ENCODE results near the gene FAM161B. TPM values are rescaled to one million over a fixed set of nuclear protein-coding genes. Genes with fewer than 3 reads are reported as not detected.
"Not testable (repeated sequence)": the region's sequence is repeated elsewhere in the genome, so short reads cannot be mapped to it uniquely, and the experiment has no call there.

FAM161B gene
- total and polyA plus RNA-seq, 8 donors: 3.0 to 14.2 (median 13.2) TPM

DNA sequence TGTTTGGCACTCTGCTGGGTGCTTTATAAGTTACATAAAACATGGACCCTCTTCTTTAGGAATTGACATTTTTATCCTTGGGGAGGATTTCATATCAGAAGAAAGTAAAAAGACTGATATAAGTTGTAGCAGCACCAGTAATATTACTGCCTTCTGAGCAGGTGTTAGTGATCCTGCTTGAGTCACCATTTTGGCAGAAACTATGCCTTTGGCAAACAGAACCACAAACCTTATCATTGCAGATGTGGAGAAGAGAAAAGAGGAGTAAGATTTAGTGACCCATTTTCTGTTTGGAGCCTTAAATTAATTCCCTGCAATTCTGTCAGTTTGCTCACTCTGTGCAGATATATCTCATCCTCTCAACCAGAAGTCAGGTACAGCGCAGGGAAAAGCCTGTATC lies 40.2 kb downstream of the FAM161B start:
- Histone ChIP-seq H3K4me3 (no peak overlapping the region), H3K27ac (no peak overlapping the region), H3K4me1 (no peaks in the 10 kb centered on the region), H3K27me3 (no peaks in the 10 kb centered on the region), H3K9me3 (no peaks in the 10 kb centered on the region), H3K36me3 (peaks cover 2 to 98% of the 10 kb centered on the region in 2 donors)
- no peak for DNase-seq
- TF ChIP-seq, protein P1, sequence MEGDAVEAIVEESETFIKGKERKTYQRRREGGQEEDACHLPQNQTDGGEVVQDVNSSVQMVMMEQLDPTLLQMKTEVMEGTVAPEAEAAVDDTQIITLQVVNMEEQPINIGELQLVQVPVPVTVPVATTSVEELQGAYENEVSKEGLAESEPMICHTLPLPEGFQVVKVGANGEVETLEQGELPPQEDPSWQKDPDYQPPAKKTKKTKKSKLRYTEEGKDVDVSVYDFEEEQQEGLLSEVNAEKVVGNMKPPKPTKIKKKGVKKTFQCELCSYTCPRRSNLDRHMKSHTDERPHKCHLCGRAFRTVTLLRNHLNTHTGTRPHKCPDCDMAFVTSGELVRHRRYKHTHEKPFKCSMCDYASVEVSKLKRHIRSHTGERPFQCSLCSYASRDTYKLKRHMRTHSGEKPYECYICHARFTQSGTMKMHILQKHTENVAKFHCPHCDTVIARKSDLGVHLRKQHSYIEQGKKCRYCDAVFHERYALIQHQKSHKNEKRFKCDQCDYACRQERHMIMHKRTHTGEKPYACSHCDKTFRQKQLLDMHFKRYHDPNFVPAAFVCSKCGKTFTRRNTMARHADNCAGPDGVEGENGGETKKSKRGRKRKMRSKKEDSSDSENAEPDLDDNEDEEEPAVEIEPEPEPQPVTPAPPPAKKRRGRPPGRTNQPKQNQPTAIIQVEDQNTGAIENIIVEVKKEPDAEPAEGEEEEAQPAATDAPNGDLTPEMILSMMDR (IDR thresholded peaks at IDR 0.05): no peak
- ATAC-seq: no peak
- intact Hi-C loops (cut with DNase I): no loop called here

GRCh38 chr14:73903028-73903427 lies 46.9 kb downstream of the FAM161B start:
- H3K9me3 ChIP-seq: no peaks in the 10 kb centered on the region
- no peak for DNase-seq
- H3K36me3 ChIP-seq: peaks cover 0 to 97% of the 10 kb centered on the region in 2 donors
- no peak overlapping the region for H3K4me3 ChIP-seq
- intact Hi-C loops (cut with DNase I): no loop called here
- no peak for ATAC-seq
- TF ChIP-seq, protein P1 (IDR thresholded peaks at IDR 0.05): no peak
- no peaks in the 10 kb centered on the region for H3K27me3 ChIP-seq
- H3K27ac ChIP-seq: no peak overlapping the region
- H3K4me1 ChIP-seq: peaks cover 0 to 5% of the 10 kb centered on the region in 2 donors

GRCh38 chr14:73896521-73896920 lies 53.4 kb downstream of the FAM161B start:
- H3K4me3 ChIP-seq: no peak overlapping the region
- no peak for DNase-seq
- ATAC-seq: peak; percentile 16
- peak overlapping the region in 1 of 2 donors; percentile 9 for H3K27ac ChIP-seq
- peaks cover 0 to 92% of the 10 kb centered on the region in 2 donors for H3K36me3 ChIP-seq
- TF ChIP-seq, protein P1 (IDR thresholded peaks at IDR 0.05): no peak
- intact Hi-C loops (cut with DNase I): no loop called here
- H3K9me3 ChIP-seq: no peaks in the 10 kb centered on the region
- no peaks in the 10 kb centered on the region for H3K27me3 ChIP-seq
- H3K4me1 ChIP-seq: peaks cover 0 to 9% of the 10 kb centered on the region in 2 donors

GRCh38 chr14:73895939-73896338 lies 54.0 kb downstream of the FAM161B start:
- TF ChIP-seq, protein P1 (IDR thresholded peaks at IDR 0.05): no peak
- DNase-seq: no peak
- Histone ChIP-seq H3K9me3 (no peaks in the 10 kb centered on the region), H3K27me3 (no peaks in the 10 kb centered on the region), H3K27ac (no peak overlapping the region), H3K36me3 (peaks cover 0 to 86% of the 10 kb centered on the region in 2 donors), H3K4me3 (no peak overlapping the region), H3K4me1 (peaks cover 0 to 12% of the 10 kb centered on the region in 2 donors)
- intact Hi-C loops (cut with DNase I): no loop called here
- no peak for ATAC-seq

GRCh38 chr14:73894180-73894687 lies 55.7 kb downstream of the FAM161B start:
- ATAC-seq (peak; percentile 93), DNase-seq (peak in 1 of 4 donors; percentile 45)
- Histone ChIP-seq H3K4me1 (peaks cover 0 to 11% of the 10 kb centered on the region in 2 donors), H3K36me3 (peaks cover 0 to 69% of the 10 kb centered on the region in 2 donors), H3K27ac (peak overlapping the region in 1 of 2 donors; percentile 22)
- H3K9me3 ChIP-seq; H3K27me3 ChIP-seq; intact Hi-C loops (cut with DNase I); H3K4me3 ChIP-seq: not testable (repeated sequence)

- TF ChIP-seq, protein P1 (IDR thresholded peaks at IDR 0.05): no peak
- intact Hi-C loops (cut with DNase I): no loop called here
These were observed 60.5 kb downstream of the FAM161B start for GRCh38 chr14:73889376-73889775.

More at GRCh38 chr14:73889376-73889775, 60.5 kb downstream of the FAM161B start:
- no peaks in the 10 kb centered on the region for H3K9me3 ChIP-seq
- no peak for ATAC-seq
- no peak overlapping the region for H3K4me3 ChIP-seq
- no peaks in the 10 kb centered on the region for H3K27me3 ChIP-seq
- no peak for DNase-seq
- peaks cover 16 to 39% of the 10 kb centered on the region in 2 donors for H3K4me1 ChIP-seq
- no peak overlapping the region for H3K27ac ChIP-seq
- H3K36me3 ChIP-seq: peaks cover 0 to 20% of the 10 kb centered on the region in 2 donors
